ENCODE measurements around the gene PTOV1. TPM values are rescaled to one million over a fixed set of nuclear protein-coding genes. Genes with fewer than 3 reads are reported as not detected.
A peak's percentile ranks its signal among the peaks of the same experiment; 100 is the strongest.

PTOV1 gene
- total and polyA plus RNA-seq, 10 of the 15 experiments (the other 5 are each of a cell fraction or from before 2014, with no cell fraction given): 3.2 to 83.5 (median 22.3) TPM

- TF ChIP-seq ZNF592 (IDR thresholded peaks at IDR 0.05): no peak
- no peak for TF ChIP-seq RCOR1 (conservative IDR thresholded peaks at IDR 0.05; ENCODE audit: low read depth, low read length)
- TF ChIP-seq MTA2 (IDR thresholded peaks at IDR 0.05; ENCODE audit: low read depth): no peak; the same call in 1 of the 2 replicates
- no peak for TF ChIP-seq BCL3 (IDR thresholded peaks at IDR 0.05; ENCODE audit: borderline replicate concordance, insufficient read depth, low read depth, low read length, poor library complexity, severe bottlenecking)
- no peak for TF ChIP-seq ZNF622 (IDR thresholded peaks at IDR 0.05)
- no peak for TF ChIP-seq PRDM15 (CRISPR knock-in tag; IDR thresholded peaks at IDR 0.05)
- TF ChIP-seq POLR2A (IDR thresholded peaks at IDR 0.05; ENCODE audit: low read depth, low read length): peak; percentile 47; the same call in 1 of the 2 replicates
- no peak for TF ChIP-seq SP1 (IDR thresholded peaks at IDR 0.05; ENCODE audit: low read depth, low read length)
- TF ChIP-seq SUZ12 (IDR thresholded peaks at IDR 0.05; ENCODE audit: unreplicated experiment): no peak
- no peak for TF ChIP-seq ZBED1 (IDR thresholded peaks at IDR 0.05; ENCODE audit: borderline replicate concordance)
- TF ChIP-seq E4F1 (IDR thresholded peaks at IDR 0.05; ENCODE audit: borderline replicate concordance, partially characterized antibody): no peak
- peak; percentile 52; the same call in 1 of the 2 replicates for TF ChIP-seq NR2F1 (conservative IDR thresholded peaks at IDR 0.05)
- TF ChIP-seq FOXK2 (IDR thresholded peaks at IDR 0.05): no peak
- no peak for TF ChIP-seq NFYB (IDR thresholded peaks at IDR 0.05; ENCODE audit: insufficient read depth, low read depth, low read length)
- TF ChIP-seq, protein P1, sequence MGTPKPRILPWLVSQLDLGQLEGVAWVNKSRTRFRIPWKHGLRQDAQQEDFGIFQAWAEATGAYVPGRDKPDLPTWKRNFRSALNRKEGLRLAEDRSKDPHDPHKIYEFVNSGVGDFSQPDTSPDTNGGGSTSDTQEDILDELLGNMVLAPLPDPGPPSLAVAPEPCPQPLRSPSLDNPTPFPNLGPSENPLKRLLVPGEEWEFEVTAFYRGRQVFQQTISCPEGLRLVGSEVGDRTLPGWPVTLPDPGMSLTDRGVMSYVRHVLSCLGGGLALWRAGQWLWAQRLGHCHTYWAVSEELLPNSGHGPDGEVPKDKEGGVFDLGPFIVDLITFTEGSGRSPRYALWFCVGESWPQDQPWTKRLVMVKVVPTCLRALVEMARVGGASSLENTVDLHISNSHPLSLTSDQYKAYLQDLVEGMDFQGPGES (IDR thresholded peaks at IDR 0.05): no peak
- no peak for TF ChIP-seq CREM (IDR thresholded peaks at IDR 0.05; ENCODE audit: low read depth)
- TF ChIP-seq NFXL1 (IDR thresholded peaks at IDR 0.05; ENCODE audit: borderline replicate concordance): no peak
- TF ChIP-seq CHD4 (IDR thresholded peaks at IDR 0.05): no peak
Measured at GRCh38 chr19:49895566-49896297, 44.8 kb downstream of the PTOV1 start (continued).

Measured in GM12878 (cell line).